PC-9 (cell line): Measurements from ENCODE around the gene PIAS4. TPM values are rescaled to one million over a fixed set of nuclear protein-coding genes. Genes with fewer than 3 reads are reported as not detected.
A peak's percentile ranks its signal among the peaks of the same experiment; 100 is the strongest.
"Not testable (repeated sequence)": the region's sequence is repeated elsewhere in the genome, so short reads cannot be mapped to it uniquely, and the experiment has no call there.

ENCODE experiments used
- BruUV-seq: library from RNA; stranded (reverse); fragments of 400-500 nt; replicated peaks from 2 replicates; lab custom pipeline; 2021; lab: Mats Ljungman, UMichigan
- CTCF ChIA-PET: fragments of 300-600 bp; sonication (Branson Sonifier 250); formaldehyde crosslinking; loops from one replicate; lab custom pipeline; 2022; ENCODE audit warnings: antibody characterized with exemption; lab: Charles Lee
- POLR2A ChIA-PET: fragments of 300-600 bp; sonication (Branson Sonifier 250); formaldehyde crosslinking; loops from one replicate; lab custom pipeline; 2022; ENCODE audit warnings: antibody characterized with exemption; ENCODE audit not compliant: unreplicated experiment; lab: Charles Lee
- DNase-seq, 2 experiments: peaks; one replicate each; pipeline versions ENCODE4 v3.0.0 to v3.0.0-alpha.2; 2015 to 2022; ENCODE audit warnings: mixed read lengths in 1 of 2
- H2AFZ ChIP-seq: fragments of 200-600 bp; sonication (generic); 2 replicates; pipeline ENCODE4 v1.8.1; 2017; ENCODE audit warnings: antibody characterized with exemption
- H3F3A ChIP-seq: fragments of 200-600 bp; sonication (generic); 2 replicates; pipeline ENCODE4 v1.8.1; 2017; ENCODE audit warnings: antibody characterized with exemption, mild to moderate bottlenecking, low read depth; ENCODE audit not compliant: insufficient read depth
- H3K27ac ChIP-seq: fragments of 200-600 bp; sonication (generic); 2 replicates; pipeline ENCODE4 v1.6.1; 2016; ENCODE audit warnings: mixed run types
- H3K27me3 ChIP-seq: fragments of 200-600 bp; sonication (generic); 2 replicates; pipeline ENCODE4 v1.6.1; 2016; ENCODE audit warnings: low read depth, mixed run types; ENCODE audit not compliant: insufficient read depth
- H3K36me3 ChIP-seq: fragments of 200-600 bp; sonication (generic); 2 replicates; pipeline ENCODE4 v1.6.1; 2016; ENCODE audit warnings: low read depth, mixed run types
- H3K4me1 ChIP-seq: fragments of 200-600 bp; sonication (generic); replicated peaks from 2 replicates; pipeline ENCODE4 v1.6.1; 2016; ENCODE audit warnings: mixed run types; ENCODE audit not compliant: insufficient read depth
- H3K4me2 ChIP-seq: fragments of 200-600 bp; sonication (generic); 2 replicates; pipeline ENCODE4 v1.6.1; 2017; ENCODE audit warnings: mixed run types
- H3K4me3 ChIP-seq: fragments of 200-600 bp; sonication (generic); 2 replicates; pipeline ENCODE4 v1.6.1; 2016; ENCODE audit warnings: mixed run types
- H3K79me2 ChIP-seq: fragments of 200-600 bp; sonication (generic); 2 replicates; pipeline ENCODE4 v1.6.1; 2017; ENCODE audit warnings: low read depth, mixed run types
- H3K9me2 ChIP-seq: fragments of 200-600 bp; sonication (generic); 2 replicates; pipeline ENCODE4 v1.8.1; 2017; ENCODE audit warnings: mild to moderate bottlenecking; ENCODE audit not compliant: insufficient read depth
- H3K9me3 ChIP-seq: fragments of 200-600 bp; sonication (generic); 2 replicates; pipeline ENCODE4 v1.8.1; 2016; ENCODE audit warnings: low read depth; ENCODE audit not compliant: insufficient read depth
- H4K20me1 ChIP-seq: fragments of 200-600 bp; sonication (generic); 2 replicates; pipeline ENCODE4 v1.8.1; 2017; ENCODE audit not compliant: insufficient read depth
- CTCF ChIP-seq: fragments of 200-600 bp; sonication (generic); conservative IDR thresholded peaks from 2 replicates; pipeline ENCODE4 v1.6.1; 2017; ENCODE audit warnings: mixed run types, antibody characterized with exemption, mild to moderate bottlenecking, moderate library complexity
- EZH2 ChIP-seq: fragments of 200-600 bp; sonication (generic); IDR thresholded peaks from 2 replicates; pipeline ENCODE4 v1.8.0; 2017; ENCODE audit warnings: antibody characterized with exemption, low read depth
- intact Hi-C: fragments of 100-400 bp; cut with micrococcal nuclease; formaldehyde crosslinking; loops from one replicate; pipeline ENCODE4 v1.10.0; 2022; ENCODE audit not compliant: unreplicated experiment
- total RNA-seq: library from RNA; stranded (reverse); gene quantifications from 2 replicates; pipeline ENCODE4 v1.2.3, GENCODE V29; 2021

The PIAS4 gene
- total RNA-seq, 1 experiment from 2014 or later, result 26.5 TPM

DNA sequence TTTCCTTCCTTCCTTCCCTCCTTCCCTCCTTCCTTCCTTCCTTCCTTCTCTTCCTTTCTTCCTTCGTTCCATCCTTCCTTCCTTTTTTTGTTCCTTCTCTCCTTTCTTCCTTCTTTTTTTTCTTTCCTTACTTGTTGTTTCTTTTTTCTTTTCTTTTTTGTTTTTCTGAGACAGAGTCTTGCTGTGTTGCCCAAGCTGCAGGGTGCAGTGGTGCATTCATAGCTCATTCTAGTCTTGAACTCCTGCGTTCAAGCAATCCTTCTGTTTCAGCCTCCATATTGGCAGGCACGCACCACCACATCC lies 16.8 kb upstream of the PIAS4 start:
- CTCF ChIA-PET, result no interaction called here
- peak overlapping the region; percentile 61 for H3K4me2 ChIP-seq
- intact Hi-C loops, result no loop called here

GRCh38 chr19:3995607-3996006 lies 11.9 kb upstream of the PIAS4 start:
- H3K4me3 ChIP-seq, result no peak overlapping the region
- no peaks in the 10 kb centered on the region for H3K4me1 ChIP-seq
- H4K20me1 ChIP-seq, result no peaks in the 10 kb centered on the region
- H3K79me2 ChIP-seq, result no peaks in the 10 kb centered on the region
- intact Hi-C loops, result no loop called here
- H3K4me2 ChIP-seq, result no peak overlapping the region
- H3K9me2 ChIP-seq, result no peaks in the 10 kb centered on the region
- peak in 1 of 2 experiments; percentile 34 for DNase-seq
- H3K9me3 ChIP-seq, result no peaks in the 10 kb centered on the region
- no TSS peak for BruUV-seq
- ChIA-PET POLR2A (no interaction called here), CTCF (no interaction called here)
- no peak overlapping the region for H2AFZ ChIP-seq
- H3K36me3 ChIP-seq, result no peaks in the 10 kb centered on the region
- H3F3A ChIP-seq, result no peaks in the 10 kb centered on the region
- TF ChIP-seq EZH2 (no peak), CTCF (no peak)
- no peaks in the 10 kb centered on the region for H3K27me3 ChIP-seq
- no peak overlapping the region for H3K27ac ChIP-seq

More for the DNA sequence above, 16.8 kb upstream of the PIAS4 start:
- no peaks in the 10 kb centered on the region for H3K9me3 ChIP-seq
- H3K9me2 ChIP-seq, result no peaks in the 10 kb centered on the region
- no peak overlapping the region for H3K27ac ChIP-seq
- H2AFZ ChIP-seq, result peak overlapping the region; percentile 81
- H3K79me2 ChIP-seq, result no peaks in the 10 kb centered on the region
- POLR2A ChIA-PET, result no interaction called here
- no peaks in the 10 kb centered on the region for H3K27me3 ChIP-seq
- no peaks in the 10 kb centered on the region for H4K20me1 ChIP-seq
- H3F3A ChIP-seq, result peaks cover 22% of the 10 kb centered on the region
- no peak for DNase-seq
- H3K4me3 ChIP-seq, result no peak overlapping the region
- H3K4me1 ChIP-seq, result peaks cover 12% of the 10 kb centered on the region; the same call in 1 of the 2 replicates
- no peaks in the 10 kb centered on the region for H3K36me3 ChIP-seq
- BruUV-seq, result no TSS peak
- TF ChIP-seq CTCF (no peak), EZH2 (no peak)

DNA sequence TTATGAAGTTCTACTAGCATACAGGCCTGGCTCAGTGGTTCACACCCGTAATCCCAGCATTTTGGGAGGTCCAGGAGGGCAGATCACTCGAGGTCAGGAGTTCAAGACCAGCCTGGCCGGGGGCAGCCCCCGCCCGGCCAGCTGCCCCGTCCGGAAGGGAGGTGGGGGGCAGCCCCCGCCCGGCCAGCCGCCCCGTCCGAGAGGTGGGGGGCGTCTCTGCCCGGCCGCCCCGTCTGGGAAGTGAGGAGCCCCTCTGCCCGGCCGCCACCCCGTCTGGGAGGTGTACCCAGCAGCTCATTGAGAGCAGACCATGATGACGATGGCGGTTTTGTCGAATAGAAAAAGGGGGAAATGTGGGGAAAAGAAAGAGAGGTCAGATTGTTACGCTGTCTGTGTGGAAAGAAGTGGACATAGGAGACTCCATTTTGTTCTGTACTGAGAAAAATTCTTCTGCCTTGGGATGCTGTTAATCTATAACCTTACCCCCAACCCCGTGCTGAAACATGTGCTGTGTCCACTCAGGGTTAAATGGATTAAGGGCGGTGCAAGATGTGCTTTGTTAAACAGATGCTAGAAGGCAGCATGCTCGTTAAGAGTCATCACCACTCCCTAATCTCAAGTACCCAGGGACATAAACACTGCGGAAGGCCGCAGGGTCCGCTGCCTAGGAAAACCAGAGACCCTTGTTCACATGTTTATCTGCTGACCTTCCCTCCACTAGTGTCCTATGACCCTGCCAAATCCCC lies 8.7 kb upstream of the PIAS4 start:
- H3K4me1 ChIP-seq, H4K20me1 ChIP-seq, H3K9me2 ChIP-seq, H3K9me3 ChIP-seq, H3K36me3 ChIP-seq, BruUV-seq, H3K79me2 ChIP-seq, H3K4me2 ChIP-seq, intact Hi-C loops, H3K4me3 ChIP-seq, H3F3A ChIP-seq, CTCF ChIA-PET, H3K27ac ChIP-seq, DNase-seq, H2AFZ ChIP-seq, H3K27me3 ChIP-seq: not testable (repeated sequence)
- POLR2A ChIA-PET, result interaction anchor here (0.7 kb wide), 1 partner anchor 282 kb away, joined by 4 read pairs; no protein-coding TSS in a partner anchor

GRCh38 chr19:4000798-4001197 lies 6.7 kb upstream of the PIAS4 start:
- POLR2A ChIA-PET, DNase-seq: not testable (repeated sequence)
- CTCF ChIA-PET, result interaction anchor here (0.7 kb wide), 1 partner anchor 200 kb away, joined by 7 read pairs; no protein-coding TSS in a partner anchor

DNA sequence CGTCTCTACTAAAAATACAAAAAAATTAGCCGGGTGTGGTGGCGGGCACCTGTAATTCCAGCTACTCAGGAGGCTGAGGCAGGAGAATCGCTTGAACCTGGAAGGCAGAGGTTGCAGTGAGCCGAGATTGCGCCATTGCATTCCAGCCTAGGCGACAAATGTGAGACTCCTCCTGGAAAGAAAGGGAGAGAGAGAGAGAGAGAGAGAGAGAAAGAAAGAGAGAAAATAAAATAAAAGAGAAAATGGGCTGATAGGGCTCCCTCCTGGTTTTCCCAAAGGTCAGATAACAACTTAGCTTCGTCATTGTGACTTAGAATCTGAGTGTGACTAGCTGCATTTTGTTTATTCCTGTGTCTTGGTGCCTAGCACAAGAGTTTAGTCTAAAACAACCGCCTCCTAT lies 2.1 kb upstream of the PIAS4 start:
- intact Hi-C loops, H3F3A ChIP-seq, H2AFZ ChIP-seq, H3K36me3 ChIP-seq, H3K9me2 ChIP-seq, H3K4me2 ChIP-seq, H3K27me3 ChIP-seq, H3K4me1 ChIP-seq, H3K9me3 ChIP-seq, CTCF ChIA-PET, H4K20me1 ChIP-seq, H3K4me3 ChIP-seq, BruUV-seq, DNase-seq, H3K27ac ChIP-seq: not testable (repeated sequence)
- peaks cover 21% of the 10 kb centered on the region for H3K79me2 ChIP-seq
- POLR2A ChIA-PET, result interaction anchor here (0.6 kb wide), 1 partner anchor 9 kb away, joined by 12 read pairs; no protein-coding TSS in a partner anchor

More at GRCh38 chr19:4000798-4001197, 6.7 kb upstream of the PIAS4 start:
- BruUV-seq, H3K9me3 ChIP-seq, H3K4me1 ChIP-seq, H3K79me2 ChIP-seq, H3K27ac ChIP-seq, H2AFZ ChIP-seq, intact Hi-C loops, H3K4me3 ChIP-seq, H3F3A ChIP-seq, H3K9me2 ChIP-seq, H3K36me3 ChIP-seq, H3K4me2 ChIP-seq, H3K27me3 ChIP-seq, H4K20me1 ChIP-seq: not testable (repeated sequence)
